ENCODE data around the gene FBXW8.

FBXW8 gene

GRCh38 chr12:116990971-116991966 is 80.5 kb downstream of the FBXW8 start:
- DNase-seq (ENCODE audit: low read depth, low spot score): no peak

- no peak for DNase-seq (ENCODE audit: low read depth, low spot score)
These were observed 85.3 kb downstream of the FBXW8 start for GRCh38 chr12:116996093-116996492.

- no peak for DNase-seq (ENCODE audit: low read depth, low spot score)
These were observed 85.9 kb downstream of the FBXW8 start for GRCh38 chr12:116996621-116997020.

GRCh38 chr12:116999066-116999465 is 88.3 kb downstream of the FBXW8 start:
- no peak for DNase-seq (ENCODE audit: low read depth, low spot score)

GRCh38 chr12:117000316-117000715 is 89.6 kb downstream of the FBXW8 start:
- DNase-seq (ENCODE audit: low read depth, low spot score): no peak

- DNase-seq (ENCODE audit: low read depth, low spot score): no peak
These were observed 91.5 kb downstream of the FBXW8 start for GRCh38 chr12:117002051-117002817.

GRCh38 chr12:117003883-117004404 is 93.2 kb downstream of the FBXW8 start:
- no peak for DNase-seq (ENCODE audit: low read depth, low spot score)

GRCh38 chr12:117005417-117006046 is 94.8 kb downstream of the FBXW8 start:
- DNase-seq (ENCODE audit: low read depth, low spot score): no peak

- DNase-seq (ENCODE audit: low read depth, low spot score): no peak
These were observed 95.6 kb downstream of the FBXW8 start for GRCh38 chr12:117006333-117006732.

- DNase-seq (ENCODE audit: low read depth, low spot score): no peak
These were observed 96.8 kb downstream of the FBXW8 start for GRCh38 chr12:117007577-117007976.

GRCh38 chr12:117009759-117010158 is 99.0 kb downstream of the FBXW8 start:
- DNase-seq (ENCODE audit: low read depth, low spot score): no peak

GRCh38 chr12:117010693-117011451 is 100.1 kb downstream of the FBXW8 start:
- DNase-seq (ENCODE audit: low read depth, low spot score): no peak

GRCh38 chr12:117011988-117012805 is 101.4 kb downstream of the FBXW8 start:
- no peak for DNase-seq (ENCODE audit: low read depth, low spot score)

GRCh38 chr12:117013726-117014125 is 103.0 kb downstream of the FBXW8 start:
- DNase-seq (ENCODE audit: low read depth, low spot score): no peak

- no peak for DNase-seq (ENCODE audit: low read depth, low spot score)
These were observed 103.7 kb downstream of the FBXW8 start for GRCh38 chr12:117014342-117014887.

GRCh38 chr12:117015811-117016210 is 105.1 kb downstream of the FBXW8 start:
- DNase-seq (ENCODE audit: low read depth, low spot score): no peak

GRCh38 chr12:117017807-117018206 is 107.1 kb downstream of the FBXW8 start:
- DNase-seq (ENCODE audit: low read depth, low spot score): no peak

- DNase-seq (ENCODE audit: low read depth, low spot score): no peak
These were observed 107.5 kb downstream of the FBXW8 start for GRCh38 chr12:117018276-117018675.

- no peak for DNase-seq (ENCODE audit: low read depth, low spot score)
These were observed 107.9 kb downstream of the FBXW8 start for GRCh38 chr12:117018685-117019084.

GRCh38 chr12:117019866-117020265 is 109.1 kb downstream of the FBXW8 start:
- no peak for DNase-seq (ENCODE audit: low read depth, low spot score)
